ENCODE data around the gene OXCT2.

Gene OXCT2

DNA sequence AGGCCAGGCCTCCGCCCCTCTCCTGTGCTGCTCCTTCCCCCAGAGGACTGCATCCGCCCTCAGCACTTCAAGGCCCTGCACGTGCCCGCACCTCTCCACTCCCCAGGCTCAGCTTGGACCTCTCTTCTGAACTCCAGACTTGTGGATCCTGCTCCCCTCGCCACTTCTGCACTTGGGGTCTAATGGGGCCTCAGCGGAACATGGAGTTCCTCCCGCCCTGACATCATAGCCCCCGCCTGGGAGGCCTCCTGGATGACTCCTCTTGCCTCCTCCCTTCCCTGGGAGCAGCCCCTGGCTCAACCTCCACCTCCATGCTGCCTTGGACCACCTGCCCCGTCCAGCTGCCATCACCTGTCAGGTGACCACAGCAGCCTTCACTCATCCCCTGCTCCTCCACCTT, 10.1 kb downstream of the OXCT2 start:
- H3K27me3 ChIP-seq (ENCODE audit: insufficient read depth, low read depth, severe bottlenecking): no peaks in the 10 kb centered on the region
- H3K27ac ChIP-seq: no peak overlapping the region
- DNase-seq: no peak
- TF ChIP-seq CTCF (IDR thresholded peaks at IDR 0.05; ENCODE audit: low read depth, low read length): no peak
- no peaks in the 10 kb centered on the region for H3K9me3 ChIP-seq (ENCODE audit: severe bottlenecking)
- peaks cover 19% of the 10 kb centered on the region for H3K36me3 ChIP-seq
- H3K4me3 ChIP-seq (ENCODE audit: low read depth, low read length): no peak overlapping the region

GRCh38 chr1:39760074-39761008, 10.8 kb downstream of the OXCT2 start:
- H3K36me3 ChIP-seq: peaks cover 25% of the 10 kb centered on the region
- DNase-seq: no peak
- H3K27ac ChIP-seq: no peak overlapping the region
- no peak overlapping the region for H3K4me3 ChIP-seq (ENCODE audit: low read depth, low read length)
- H3K9me3 ChIP-seq (ENCODE audit: severe bottlenecking): no peaks in the 10 kb centered on the region
- TF ChIP-seq CTCF (IDR thresholded peaks at IDR 0.05; ENCODE audit: low read depth, low read length): no peak
- no peaks in the 10 kb centered on the region for H3K27me3 ChIP-seq (ENCODE audit: insufficient read depth, low read depth, severe bottlenecking)

DNA sequence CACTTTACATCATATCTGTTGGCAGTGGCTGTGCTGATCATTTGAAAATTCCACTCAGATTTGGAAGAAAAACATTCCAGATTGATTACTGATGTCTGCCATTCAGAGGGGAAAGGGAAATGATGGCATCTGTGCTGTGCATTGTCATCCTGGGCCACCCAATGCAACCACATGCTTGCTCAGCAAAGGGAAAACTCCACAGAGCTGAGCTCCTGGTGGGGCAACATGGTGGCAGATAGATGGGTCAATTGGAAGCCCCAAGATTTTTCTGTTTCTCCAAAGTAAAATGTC, 11.8 kb downstream of the OXCT2 start:
- DNase-seq: no peak
- TF ChIP-seq CTCF (IDR thresholded peaks at IDR 0.05; ENCODE audit: low read depth, low read length): no peak
- Histone ChIP-seq H3K27ac (no peak overlapping the region), H3K4me3 (ENCODE audit: low read depth, low read length) (no peak overlapping the region), H3K27me3 (ENCODE audit: insufficient read depth, low read depth, severe bottlenecking) (no peaks in the 10 kb centered on the region), H3K9me3 (ENCODE audit: severe bottlenecking) (no peaks in the 10 kb centered on the region), H3K36me3 (peaks cover 35% of the 10 kb centered on the region)

DNA sequence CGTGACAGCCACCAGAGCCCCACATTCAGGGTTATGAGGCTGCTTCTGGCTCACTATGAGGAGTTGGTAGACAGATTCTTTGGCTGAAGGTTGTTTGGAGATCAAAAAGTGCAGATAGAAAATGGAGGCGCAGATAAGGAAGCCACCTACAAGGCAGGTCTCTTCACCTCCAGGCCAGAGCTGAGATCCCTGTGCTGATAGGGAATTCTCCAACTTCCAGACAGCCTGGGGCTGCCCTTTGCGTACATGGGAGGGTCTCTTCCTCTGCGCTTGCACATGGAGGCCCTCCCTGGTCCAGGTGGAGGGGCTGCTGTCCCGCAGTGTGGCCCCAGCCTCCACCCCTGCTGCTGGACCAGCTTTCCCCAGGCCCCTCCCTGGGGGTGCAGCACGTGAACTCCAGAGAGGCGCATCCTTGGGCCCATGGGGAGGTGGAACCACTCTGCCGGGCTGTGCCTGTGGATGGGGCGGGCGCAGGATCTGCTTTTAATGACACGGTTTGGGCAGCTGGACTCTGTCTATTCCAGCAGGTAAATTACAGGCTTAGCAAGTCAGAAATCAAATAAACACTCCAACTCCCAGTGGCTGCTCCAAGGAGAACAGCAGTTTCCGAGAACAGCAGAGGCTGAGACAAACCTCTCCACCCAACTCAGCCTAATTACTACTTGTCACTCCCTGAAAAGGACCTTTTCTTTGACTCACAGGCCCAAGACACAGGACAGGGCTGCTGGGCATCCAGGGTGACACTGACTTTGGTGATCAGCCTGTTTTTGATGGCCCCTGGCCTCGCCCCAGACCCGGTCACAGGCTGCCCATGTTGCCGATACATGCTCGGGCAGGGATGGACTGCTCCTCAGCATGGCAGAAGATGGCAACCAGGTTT, 12.4 kb downstream of the OXCT2 start:
- H3K9me3 ChIP-seq (ENCODE audit: severe bottlenecking): no peaks in the 10 kb centered on the region
- H3K4me3 ChIP-seq (ENCODE audit: low read depth, low read length): no peak overlapping the region
- peaks cover 41% of the 10 kb centered on the region for H3K36me3 ChIP-seq
- H3K27me3 ChIP-seq (ENCODE audit: insufficient read depth, low read depth, severe bottlenecking): no peaks in the 10 kb centered on the region
- H3K27ac ChIP-seq: no peak overlapping the region
- DNase-seq: no peak
- no peak for TF ChIP-seq CTCF (IDR thresholded peaks at IDR 0.05; ENCODE audit: low read depth, low read length)

DNA sequence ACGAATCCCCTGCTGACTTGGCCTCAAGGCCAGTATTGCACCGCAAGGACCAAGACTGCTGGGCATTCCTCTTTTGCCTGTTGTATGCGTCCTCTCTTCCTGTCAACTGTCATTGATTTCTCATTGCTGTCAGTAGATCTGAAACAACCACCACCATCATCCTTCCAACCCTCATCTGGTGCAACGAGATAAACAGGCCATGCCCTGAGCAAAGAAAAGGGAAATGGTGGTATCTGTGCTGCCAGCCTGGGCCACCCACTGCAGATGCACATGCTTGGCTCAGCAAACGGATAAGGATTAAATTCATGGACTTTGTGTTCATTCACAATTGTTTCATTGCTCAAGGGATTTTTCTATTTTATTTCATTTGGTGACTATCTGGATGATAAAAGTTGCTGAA, 13.6 kb downstream of the OXCT2 start:
- peaks cover 53% of the 10 kb centered on the region for H3K36me3 ChIP-seq
- no peaks in the 10 kb centered on the region for H3K9me3 ChIP-seq (ENCODE audit: severe bottlenecking)
- H3K27me3 ChIP-seq (ENCODE audit: insufficient read depth, low read depth, severe bottlenecking): no peaks in the 10 kb centered on the region
- no peak overlapping the region for H3K27ac ChIP-seq
- no peak for TF ChIP-seq CTCF (IDR thresholded peaks at IDR 0.05; ENCODE audit: low read depth, low read length)
- no peak overlapping the region for H3K4me3 ChIP-seq (ENCODE audit: low read depth, low read length)
- no peak for DNase-seq
